ENCODE results near the gene RPP38.

Gene RPP38

GRCh38 chr10:15149042-15149771 lies 52.1 kb downstream of the RPP38 start:
- DNase-seq = no peak

GRCh38 chr10:15150563-15150962 lies 53.4 kb downstream of the RPP38 start:
- no peak for DNase-seq

GRCh38 chr10:15152556-15152955 lies 55.4 kb downstream of the RPP38 start:
- DNase-seq = no peak

Measured in amygdala (tissue), 56 donors.